Measurements from ENCODE around the gene KIF13A. TPM values are rescaled to one million over a fixed set of nuclear protein-coding genes. Genes with fewer than 3 reads are reported as not detected.
"Not testable (repeated sequence)": the region's sequence is repeated elsewhere in the genome, so short reads cannot be mapped to it uniquely, and the experiment has no call there.

Gene KIF13A
- total and polyA plus RNA-seq, 2 experiments from 2014 or later = 8.4 to 28.2 TPM

DNA sequence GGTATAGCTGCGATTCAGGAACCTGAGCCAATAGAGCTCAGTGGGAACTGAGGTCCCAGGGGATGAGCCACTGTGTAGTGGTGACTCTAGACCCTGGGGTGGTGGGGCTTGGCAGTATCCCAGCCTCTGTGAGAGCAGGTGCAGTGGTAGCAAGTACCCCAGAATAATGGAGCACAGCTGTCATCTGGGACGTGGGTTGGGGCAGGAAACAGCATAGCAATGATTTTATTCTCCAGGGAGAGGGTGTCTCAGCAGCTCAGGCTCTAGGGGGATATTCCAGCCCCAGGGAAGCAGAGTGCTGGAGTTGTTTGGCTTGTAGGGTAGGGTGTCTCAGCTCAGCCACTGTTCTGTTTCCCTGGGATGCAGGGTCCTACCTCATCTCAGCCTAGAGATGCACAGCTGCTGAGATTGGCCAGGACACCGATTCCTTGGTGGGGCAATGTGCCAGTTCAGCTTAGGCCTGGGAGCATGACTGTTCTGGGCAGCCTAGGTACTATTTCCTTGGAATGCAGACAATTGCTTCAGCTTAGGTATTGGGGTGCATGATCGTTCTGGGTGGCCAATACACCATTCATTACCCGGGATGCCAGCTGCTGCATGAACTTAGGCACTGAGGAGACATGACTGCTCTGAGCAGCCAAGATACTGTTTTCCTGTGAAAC, 246.7 kb downstream of the KIF13A start (continued):
- no peak for TF ChIP-seq CREB1 (CRISPR knock-in tag; IDR thresholded peaks at IDR 0.05; ENCODE audit: low read depth)

- Mint-ChIP-seq H3K9me3 (peaks cover 43% of the 10 kb centered on the region), H3K4me1 (no peaks in the 10 kb centered on the region), H3K27ac (no peak overlapping the region), H3K27me3 (ENCODE audit: insufficient read depth, low read depth, poor library complexity) (peaks cover 4% of the 10 kb centered on the region), H3K36me3 (ENCODE audit: low read depth) (peaks cover 14% of the 10 kb centered on the region; the same call in 2 of the 3 replicates), H3K4me3 (no peak overlapping the region)
- TF ChIP-seq JUNB (IDR thresholded peaks at IDR 0.05; ENCODE audit: unreplicated experiment) (no peak), ZNF331 (CRISPR knock-in tag; IDR thresholded peaks at IDR 0.05; ENCODE audit: low read depth) (no peak)
- Histone ChIP-seq H3K36me3 (ENCODE audit: insufficient read depth) (no peaks in the 10 kb centered on the region), H2AFZ (no peak overlapping the region), H3K4me3 (no peak overlapping the region), H4K20me1 (replicated peaks; ENCODE audit: insufficient read depth) (no peaks in the 10 kb centered on the region), H3K27ac (ENCODE audit: low read depth) (no peak overlapping the region), H3K4me1 (ENCODE audit: insufficient read depth) (no peaks in the 10 kb centered on the region), H3K79me2 (replicated peaks; ENCODE audit: insufficient read depth) (no peaks in the 10 kb centered on the region), H3K27me3 (ENCODE audit: insufficient read depth) (no peaks in the 10 kb centered on the region), H3F3A (replicated peaks; ENCODE audit: low read depth) (no peaks in the 10 kb centered on the region), H3K9me2 (ENCODE audit: insufficient read depth) (0 out of 2 replicates have a peak, but pooled peaks cover 5% of the 10 kb centered on the region), H3K4me2 (no peak overlapping the region)
- DNase-seq (ENCODE audit: low spot score) (no peak), ATAC-seq (no peak)
Observed at GRCh38 chr6:17737704-17738252, 249.7 kb downstream of the KIF13A start.

DNA sequence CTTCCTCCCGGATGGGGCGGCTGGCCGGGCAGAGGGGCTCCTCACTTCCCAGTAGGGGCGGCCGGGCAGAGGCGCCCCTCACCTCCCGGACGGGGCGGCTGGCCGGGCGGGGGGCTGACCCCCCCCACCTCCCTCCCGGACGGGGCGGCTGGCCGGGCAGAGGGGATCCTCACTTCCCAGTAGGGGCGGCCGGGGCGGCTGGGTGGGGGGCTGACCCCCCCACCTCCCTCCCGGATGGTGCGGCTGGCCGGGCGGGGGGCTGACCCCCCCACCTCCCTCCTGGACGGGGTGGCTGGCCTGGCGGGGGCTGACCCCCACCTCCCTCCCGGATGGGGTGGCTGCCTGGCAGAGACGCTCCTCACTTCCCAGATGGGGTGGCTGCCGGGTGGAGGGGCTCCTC, 252.1 kb downstream of the KIF13A start:
- DNase-seq (ENCODE audit: low spot score); H3K27ac ChIP-seq (ENCODE audit: low read depth); ATAC-seq; H3K4me3 ChIP-seq; H3K27me3 ChIP-seq (ENCODE audit: insufficient read depth); H3K4me2 ChIP-seq; H3K36me3 ChIP-seq (ENCODE audit: insufficient read depth); H3K4me3 Mint-ChIP-seq; H3K4me1 Mint-ChIP-seq; H3F3A ChIP-seq (replicated peaks; ENCODE audit: low read depth); H3K4me1 ChIP-seq (ENCODE audit: insufficient read depth); H3K9me2 ChIP-seq (ENCODE audit: insufficient read depth); H2AFZ ChIP-seq; H4K20me1 ChIP-seq (replicated peaks; ENCODE audit: insufficient read depth); H3K79me2 ChIP-seq (replicated peaks; ENCODE audit: insufficient read depth); H3K27ac Mint-ChIP-seq; H3K27me3 Mint-ChIP-seq (ENCODE audit: insufficient read depth, low read depth, poor library complexity): not testable (repeated sequence)
- H3K9me3 Mint-ChIP-seq = peaks cover 47% of the 10 kb centered on the region
- peaks cover 14% of the 10 kb centered on the region; the same call in 2 of the 3 replicates for H3K36me3 Mint-ChIP-seq (ENCODE audit: low read depth)

DNA sequence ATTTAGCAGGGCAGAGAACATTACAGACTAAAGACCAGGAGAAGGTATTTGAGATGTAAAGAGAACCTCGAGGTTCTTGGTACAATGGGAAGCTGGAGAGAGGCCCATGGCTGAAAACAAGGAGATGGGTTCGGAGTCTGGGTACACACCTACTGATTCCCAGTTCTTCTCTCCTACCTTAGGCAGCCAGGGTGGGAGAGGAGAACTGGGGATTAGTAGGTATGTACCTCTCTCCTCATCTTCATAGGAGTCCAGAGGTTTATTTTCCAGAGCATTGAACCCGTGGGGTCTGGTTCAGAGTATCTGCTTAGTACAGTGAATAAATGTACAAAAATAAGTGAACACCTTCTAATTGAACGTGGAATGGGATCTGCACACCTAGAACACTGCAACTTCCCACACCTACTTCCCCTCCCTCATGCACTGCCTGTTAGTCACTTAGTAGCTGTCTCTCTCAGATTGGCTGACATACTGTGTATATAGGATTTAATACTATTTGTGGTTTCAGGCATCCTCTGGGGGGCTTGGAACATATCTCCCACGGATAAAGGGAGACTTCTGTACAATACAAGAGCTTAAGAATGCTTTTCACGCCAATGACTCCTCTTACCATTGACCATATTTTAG, 257.2 kb downstream of the KIF13A start:
- Mint-ChIP-seq H3K4me3 (no peak overlapping the region), H3K27ac (no peak overlapping the region)
- DNase-seq (ENCODE audit: low spot score) = no peak

More for the DNA sequence above, 257.2 kb downstream of the KIF13A start:
- Histone ChIP-seq H3K4me1 (ENCODE audit: insufficient read depth) (no peaks in the 10 kb centered on the region), H4K20me1 (replicated peaks; ENCODE audit: insufficient read depth) (no peaks in the 10 kb centered on the region), H3F3A (replicated peaks; ENCODE audit: low read depth) (no peaks in the 10 kb centered on the region), H3K36me3 (ENCODE audit: insufficient read depth) (no peaks in the 10 kb centered on the region), H3K27me3 (ENCODE audit: insufficient read depth) (no peaks in the 10 kb centered on the region), H3K9me2 (ENCODE audit: insufficient read depth) (no peaks in the 10 kb centered on the region), H3K27ac (ENCODE audit: low read depth) (no peak overlapping the region), H3K4me3 (no peak overlapping the region), H3K79me2 (replicated peaks; ENCODE audit: insufficient read depth) (no peaks in the 10 kb centered on the region), H2AFZ (peak overlapping the region; percentile 43; the same call in 1 of the 2 replicates), H3K4me2 (no peak overlapping the region)
- Mint-ChIP-seq H3K27me3 (ENCODE audit: insufficient read depth, low read depth, poor library complexity) (no peaks in the 10 kb centered on the region), H3K4me1 (peaks cover 1% of the 10 kb centered on the region; the same call in 2 of the 3 replicates), H3K36me3 (ENCODE audit: low read depth) (peaks cover 3% of the 10 kb centered on the region; the same call in 2 of the 3 replicates), H3K9me3 (peaks cover 18% of the 10 kb centered on the region)
- ATAC-seq = no peak
- TF ChIP-seq NANOG (IDR thresholded peaks at IDR 0.05; ENCODE audit: borderline replicate concordance) = no peak

Data from GM23338 (cell line).